ENCODE results near the gene NMNAT2. TPM values are rescaled to one million over a fixed set of nuclear protein-coding genes. Genes with fewer than 3 reads are reported as not detected.

Gene NMNAT2
- total RNA-seq, 1 experiment from 2014 or later: not detected

DNA sequence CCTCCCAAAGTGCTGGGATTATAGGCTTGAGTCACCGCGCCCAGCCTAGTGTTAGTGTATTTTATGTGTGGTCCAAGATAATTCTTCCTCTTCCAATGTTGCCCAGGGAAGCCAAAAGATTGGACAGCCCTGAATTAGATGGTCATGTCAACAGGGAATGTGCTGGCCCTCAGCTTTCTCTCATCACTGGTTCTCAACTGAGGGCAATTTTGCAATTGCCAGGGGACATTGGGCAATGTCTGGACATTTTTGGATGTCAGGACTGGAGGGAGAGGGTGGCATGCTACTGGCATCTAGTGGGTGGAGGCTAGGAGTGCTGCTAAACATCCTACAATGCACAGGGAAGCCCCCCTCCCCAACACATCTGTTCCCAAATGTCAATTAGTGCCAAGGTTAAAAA lies 137.1 kb downstream of the NMNAT2 start:
- no peak overlapping the region for H3K4me2 ChIP-seq (ENCODE audit: low read length)
- H3K4me1 ChIP-seq (ENCODE audit: control insufficient read depth in 1 of 2, insufficient read depth in 2 of 2, low read length in 2 of 2): no peaks in the 10 kb centered on the region
- no peaks in the 10 kb centered on the region for H3K79me2 ChIP-seq (ENCODE audit: insufficient read depth, low read length)
- no peaks in the 10 kb centered on the region for H3K9me2 ChIP-seq (ENCODE audit: insufficient read depth)
- no peak overlapping the region for H2AFZ ChIP-seq (ENCODE audit: low read depth, low read length, poor library complexity, severe bottlenecking)
- ChIA-PET CTCF (interaction anchor here (0.6 to 2.1 kb wide), 7 partner anchors 9 to 404 kb away, joined by 3 to 8 read pairs (median 4); no protein-coding TSS in a partner anchor), RAD21 (ENCODE audit: low non-redundant PET in 1 of 2, low total read pairs in 2 of 2, uncharacterized antibody in 2 of 2, unreplicated experiment in 2 of 2) (interaction anchor here (0.7 to 1.1 kb wide), 2 partner anchors 288 to 318 kb away, joined by 3 to 5 read pairs; no protein-coding TSS in a partner anchor), POLR2A (no interaction called here)
- peak; percentile 63 for ATAC-seq
- intact Hi-C loops (cut with micrococcal nuclease): loop anchor here (1.0 to 5.0 kb wide), 6 partner anchors 262 to 636 kb away; no protein-coding TSS in a partner anchor
- DNase-seq (ENCODE audit: low read depth, low spot score): peak; percentile 2
- TF ChIP-seq CEBPB (IDR thresholded peaks at IDR 0.05; ENCODE audit: low read depth) (peak; percentile 72), POLR2AphosphoS5 (IDR thresholded peaks at IDR 0.05; ENCODE audit: low read depth, low read length) (no peak)
- no peak overlapping the region for H3K27ac ChIP-seq (ENCODE audit: low read depth, low read length)
- H3K27me3 ChIP-seq (ENCODE audit: insufficient read depth, low read length): no peaks in the 10 kb centered on the region
- no peaks in the 10 kb centered on the region for H3K36me3 ChIP-seq (ENCODE audit: control insufficient read depth in 1 of 2, insufficient read depth in 2 of 2, low read length in 2 of 2)
- no peaks in the 10 kb centered on the region for H4K20me1 ChIP-seq (ENCODE audit: insufficient read depth)
- H3K9me3 ChIP-seq (ENCODE audit: control insufficient read depth in 1 of 2, insufficient read depth in 1 of 2, low read depth in 1 of 2, low read length in 2 of 2): no peaks in the 10 kb centered on the region
- BruUV-seq (replicated peaks): no TSS peak
- H3K4me3 ChIP-seq (replicated peaks in 1 of 2; ENCODE audit: low read depth in 1 of 2, low read length in 2 of 2): no peak overlapping the region
- no peak overlapping the region for H3K9ac ChIP-seq (ENCODE audit: low read length)

GRCh38 chr1:183279835-183280234 lies 138.3 kb downstream of the NMNAT2 start:
- DNase-seq (ENCODE audit: low read depth, low spot score) (no peak), ATAC-seq (no peak)
- Histone ChIP-seq H4K20me1 (ENCODE audit: insufficient read depth) (no peaks in the 10 kb centered on the region), H3K9me3 (ENCODE audit: control insufficient read depth in 1 of 2, insufficient read depth in 1 of 2, low read depth in 1 of 2, low read length in 2 of 2) (no peaks in the 10 kb centered on the region), H3K4me2 (ENCODE audit: low read length) (no peak overlapping the region), H3K27me3 (ENCODE audit: insufficient read depth, low read length) (no peaks in the 10 kb centered on the region), H3K9ac (ENCODE audit: low read length) (no peak overlapping the region), H3K27ac (ENCODE audit: low read depth, low read length) (no peak overlapping the region), H3K79me2 (ENCODE audit: insufficient read depth, low read length) (no peaks in the 10 kb centered on the region), H3K4me1 (ENCODE audit: control insufficient read depth in 1 of 2, insufficient read depth in 2 of 2, low read length in 2 of 2) (no peaks in the 10 kb centered on the region), H3K4me3 (replicated peaks in 1 of 2; ENCODE audit: low read depth in 1 of 2, low read length in 2 of 2) (no peak overlapping the region), H2AFZ (ENCODE audit: low read depth, low read length, poor library complexity, severe bottlenecking) (no peak overlapping the region), H3K36me3 (ENCODE audit: control insufficient read depth in 1 of 2, insufficient read depth in 2 of 2, low read length in 2 of 2) (no peaks in the 10 kb centered on the region), H3K9me2 (ENCODE audit: insufficient read depth) (no peaks in the 10 kb centered on the region)
- ChIA-PET RAD21 (ENCODE audit: low non-redundant PET in 1 of 2, low total read pairs in 2 of 2, uncharacterized antibody in 2 of 2, unreplicated experiment in 2 of 2) (no interaction called here), CTCF (interaction anchor here (0.7 to 2.1 kb wide), 2 partner anchors 405 to 636 kb away, joined by 3 to 7 read pairs; no protein-coding TSS in a partner anchor), POLR2A (no interaction called here)
- intact Hi-C loops (cut with micrococcal nuclease): loop anchor here (2.0 to 5.0 kb wide), 2 partner anchors 397 to 637 kb away; no protein-coding TSS in a partner anchor
- BruUV-seq (replicated peaks): no TSS peak
- TF ChIP-seq CBX3 (IDR thresholded peaks at IDR 0.05; ENCODE audit: low read depth) (no peak), ELF1 (IDR thresholded peaks at IDR 0.05; ENCODE audit: borderline replicate concordance, low read depth) (no peak), SIN3A (IDR thresholded peaks at IDR 0.05; ENCODE audit: low read depth) (no peak), CEBPB (IDR thresholded peaks at IDR 0.05; ENCODE audit: low read depth) (no peak), EGR1 (IDR thresholded peaks at IDR 0.05; ENCODE audit: low read depth) (no peak), YY1 (IDR thresholded peaks at IDR 0.05; ENCODE audit: extremely low read depth, insufficient replicate concordance, low read depth, low read length) (no peak), POLR2AphosphoS5 (IDR thresholded peaks at IDR 0.05; ENCODE audit: low read depth, low read length) (no peak), ATF3 (IDR thresholded peaks at IDR 0.05) (no peak), RAD21 (IDR thresholded peaks at IDR 0.05; ENCODE audit: low read depth) (no peak), POLR2A (IDR thresholded peaks at IDR 0.05; ENCODE audit: borderline replicate concordance, extremely low read depth, insufficient read depth, insufficient read length) (no peak)
- TF ChIP-seq, protein P1, sequence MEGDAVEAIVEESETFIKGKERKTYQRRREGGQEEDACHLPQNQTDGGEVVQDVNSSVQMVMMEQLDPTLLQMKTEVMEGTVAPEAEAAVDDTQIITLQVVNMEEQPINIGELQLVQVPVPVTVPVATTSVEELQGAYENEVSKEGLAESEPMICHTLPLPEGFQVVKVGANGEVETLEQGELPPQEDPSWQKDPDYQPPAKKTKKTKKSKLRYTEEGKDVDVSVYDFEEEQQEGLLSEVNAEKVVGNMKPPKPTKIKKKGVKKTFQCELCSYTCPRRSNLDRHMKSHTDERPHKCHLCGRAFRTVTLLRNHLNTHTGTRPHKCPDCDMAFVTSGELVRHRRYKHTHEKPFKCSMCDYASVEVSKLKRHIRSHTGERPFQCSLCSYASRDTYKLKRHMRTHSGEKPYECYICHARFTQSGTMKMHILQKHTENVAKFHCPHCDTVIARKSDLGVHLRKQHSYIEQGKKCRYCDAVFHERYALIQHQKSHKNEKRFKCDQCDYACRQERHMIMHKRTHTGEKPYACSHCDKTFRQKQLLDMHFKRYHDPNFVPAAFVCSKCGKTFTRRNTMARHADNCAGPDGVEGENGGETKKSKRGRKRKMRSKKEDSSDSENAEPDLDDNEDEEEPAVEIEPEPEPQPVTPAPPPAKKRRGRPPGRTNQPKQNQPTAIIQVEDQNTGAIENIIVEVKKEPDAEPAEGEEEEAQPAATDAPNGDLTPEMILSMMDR (IDR thresholded peaks at IDR 0.05 in 2 of 3, conservative IDR thresholded peaks at IDR 0.05 in 1 of 3; ENCODE audit: borderline replicate concordance in 1 of 3, insufficient read depth in 1 of 3, low read depth in 2 of 3, low read length in 2 of 3): no peak
- TF ChIP-seq, protein P2, sequence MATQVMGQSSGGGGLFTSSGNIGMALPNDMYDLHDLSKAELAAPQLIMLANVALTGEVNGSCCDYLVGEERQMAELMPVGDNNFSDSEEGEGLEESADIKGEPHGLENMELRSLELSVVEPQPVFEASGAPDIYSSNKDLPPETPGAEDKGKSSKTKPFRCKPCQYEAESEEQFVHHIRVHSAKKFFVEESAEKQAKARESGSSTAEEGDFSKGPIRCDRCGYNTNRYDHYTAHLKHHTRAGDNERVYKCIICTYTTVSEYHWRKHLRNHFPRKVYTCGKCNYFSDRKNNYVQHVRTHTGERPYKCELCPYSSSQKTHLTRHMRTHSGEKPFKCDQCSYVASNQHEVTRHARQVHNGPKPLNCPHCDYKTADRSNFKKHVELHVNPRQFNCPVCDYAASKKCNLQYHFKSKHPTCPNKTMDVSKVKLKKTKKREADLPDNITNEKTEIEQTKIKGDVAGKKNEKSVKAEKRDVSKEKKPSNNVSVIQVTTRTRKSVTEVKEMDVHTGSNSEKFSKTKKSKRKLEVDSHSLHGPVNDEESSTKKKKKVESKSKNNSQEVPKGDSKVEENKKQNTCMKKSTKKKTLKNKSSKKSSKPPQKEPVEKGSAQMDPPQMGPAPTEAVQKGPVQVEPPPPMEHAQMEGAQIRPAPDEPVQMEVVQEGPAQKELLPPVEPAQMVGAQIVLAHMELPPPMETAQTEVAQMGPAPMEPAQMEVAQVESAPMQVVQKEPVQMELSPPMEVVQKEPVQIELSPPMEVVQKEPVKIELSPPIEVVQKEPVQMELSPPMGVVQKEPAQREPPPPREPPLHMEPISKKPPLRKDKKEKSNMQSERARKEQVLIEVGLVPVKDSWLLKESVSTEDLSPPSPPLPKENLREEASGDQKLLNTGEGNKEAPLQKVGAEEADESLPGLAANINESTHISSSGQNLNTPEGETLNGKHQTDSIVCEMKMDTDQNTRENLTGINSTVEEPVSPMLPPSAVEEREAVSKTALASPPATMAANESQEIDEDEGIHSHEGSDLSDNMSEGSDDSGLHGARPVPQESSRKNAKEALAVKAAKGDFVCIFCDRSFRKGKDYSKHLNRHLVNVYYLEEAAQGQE (IDR thresholded peaks at IDR 0.05; ENCODE audit: low read depth): no peak

Measured in HCT116 (cell line).